H9 (cell line): ENCODE measurements around the gene ZC3H15. TPM values are rescaled to one million over a fixed set of nuclear protein-coding genes. Genes with fewer than 3 reads are reported as not detected.

Experiments
- DNase-seq: peaks from one replicate; pipeline ENCODE4 v3.0.0-alpha.2; 2017
- H2AFZ ChIP-seq: one replicate; pipeline ENCODE4 v1.6.1; 2013; ENCODE audit warnings: mild to moderate bottlenecking, low read length, control low read depth, moderate library complexity
- H2AK5ac ChIP-seq: 2 replicates; pipeline ENCODE4 v1.6.1; 2013; ENCODE audit warnings: low read length, control low read depth, mixed read lengths; ENCODE audit not compliant: insufficient read length
- H2BK120ac ChIP-seq: one replicate; pipeline ENCODE4 v1.6.1; 2013; ENCODE audit warnings: low read depth, mild to moderate bottlenecking, low read length, control low read depth, inconsistent platforms; ENCODE audit not compliant: poor library complexity, severe bottlenecking
- H2BK12ac ChIP-seq: 2 replicates; pipeline ENCODE4 v1.6.1; 2013; ENCODE audit warnings: low read length, control low read depth, mixed read lengths, low read depth; ENCODE audit not compliant: insufficient read length
- H2BK15ac ChIP-seq: 2 replicates; pipeline ENCODE4 v1.6.1; 2013; ENCODE audit warnings: low read depth, low read length, control low read depth
- H2BK20ac ChIP-seq: one replicate; pipeline ENCODE4 v1.6.1; 2013; ENCODE audit warnings: low read depth, mild to moderate bottlenecking, low read length, control low read depth, inconsistent platforms; ENCODE audit not compliant: poor library complexity, severe bottlenecking
- H2BK5ac ChIP-seq: 2 replicates; pipeline ENCODE4 v1.6.1; 2013; ENCODE audit warnings: low read length, control low read depth, mixed read lengths; ENCODE audit not compliant: insufficient read length
- H3K14ac ChIP-seq: 2 replicates; pipeline ENCODE4 v1.6.1; 2013; ENCODE audit warnings: low read length, control low read depth; ENCODE audit not compliant: insufficient read depth
- H3K18ac ChIP-seq: 2 replicates; pipeline ENCODE4 v1.6.1; 2013; ENCODE audit warnings: low read depth, mild to moderate bottlenecking, mixed read lengths, low read length, control low read depth; ENCODE audit not compliant: insufficient read length
- H3K23ac ChIP-seq: 2 replicates; pipeline ENCODE4 v1.6.1; 2013; ENCODE audit warnings: low read length, control low read depth, mixed read lengths, low read depth; ENCODE audit not compliant: insufficient read length
- H3K23me2 ChIP-seq: 2 replicates; pipeline ENCODE4 v1.6.1; 2013; ENCODE audit warnings: low read depth, mild to moderate bottlenecking, mixed read lengths, low read length, control low read depth; ENCODE audit not compliant: insufficient read length, poor library complexity, severe bottlenecking
- H3K27ac ChIP-seq: 2 replicates; pipeline ENCODE4 v1.5.1; 2013; ENCODE audit warnings: low read length, control low read depth, mixed read lengths, low read depth; ENCODE audit not compliant: insufficient read length
- H3K27me3 ChIP-seq: 2 replicates; pipeline ENCODE4 v1.6.1; 2013; ENCODE audit warnings: low read length, control low read depth, inconsistent platforms; ENCODE audit not compliant: insufficient read depth
- H3K4ac ChIP-seq: 2 replicates; pipeline ENCODE4 v1.6.1; 2013; ENCODE audit warnings: low read depth, mild to moderate bottlenecking, control low read depth, inconsistent platforms, low read length, moderate library complexity
- H3K4me1 ChIP-seq: 2 replicates; pipeline ENCODE4 v1.6.1; 2013; ENCODE audit warnings: low read length, control low read depth, inconsistent platforms; ENCODE audit not compliant: insufficient read depth
- H3K4me2 ChIP-seq: 2 replicates; pipeline ENCODE4 v1.6.1; 2013; ENCODE audit warnings: low read length, control low read depth, mixed read lengths; ENCODE audit not compliant: insufficient read length, insufficient read depth
- H3K56ac ChIP-seq: 2 replicates; pipeline ENCODE4 v1.6.1; 2013; ENCODE audit warnings: low read depth, mild to moderate bottlenecking, mixed read lengths, low read length, control low read depth; ENCODE audit not compliant: insufficient read length
- H3K79me1 ChIP-seq: 2 replicates; pipeline ENCODE4 v1.6.1; 2013; ENCODE audit warnings: low read depth, mild to moderate bottlenecking, moderate library complexity, low read length, control low read depth, inconsistent platforms; ENCODE audit not compliant: insufficient read depth, poor library complexity, severe bottlenecking
- H3K79me2 ChIP-seq: 2 replicates; pipeline ENCODE4 v1.6.1; 2013; ENCODE audit warnings: low read length, control low read depth, inconsistent platforms; ENCODE audit not compliant: insufficient read depth
- H3K9ac ChIP-seq: 2 replicates; pipeline ENCODE4 v1.6.1; 2013; ENCODE audit warnings: low read length, control low read depth, mixed read lengths; ENCODE audit not compliant: insufficient read length; ENCODE audit errors: extremely low read depth
- H3K9me3 ChIP-seq: one replicate; pipeline ENCODE4 v1.6.1; 2013; ENCODE audit warnings: low read depth, low read length, inconsistent platforms; ENCODE audit not compliant: control insufficient read depth
- H3T11ph ChIP-seq: one replicate; pipeline ENCODE4 v1.6.1; 2013; ENCODE audit warnings: mild to moderate bottlenecking, low read length, control low read depth, inconsistent platforms
- H4K20me1 ChIP-seq: one replicate; pipeline ENCODE4 v1.6.1; 2013; ENCODE audit not compliant: control insufficient read depth, insufficient read length, insufficient read depth
- H4K5ac ChIP-seq: 2 replicates; pipeline ENCODE4 v1.6.1; 2013; ENCODE audit warnings: low read depth, mild to moderate bottlenecking, mixed read lengths, low read length, control low read depth; ENCODE audit not compliant: insufficient read length
- H4K8ac ChIP-seq: replicated peaks from 2 replicates; pipeline ENCODE4 v1.6.1; 2013; ENCODE audit warnings: low read length, control low read depth, mixed read lengths, low read depth; ENCODE audit not compliant: insufficient read length
- H4K91ac ChIP-seq: 2 replicates; pipeline ENCODE4 v1.6.1; 2013; ENCODE audit warnings: low read depth, mild to moderate bottlenecking, moderate library complexity, mixed read lengths, low read length, control low read depth; ENCODE audit not compliant: insufficient read length
- H3K27ac Mint-ChIP-seq, 3 experiments: 2 replicates in 2 of 3; 3 replicates in 1 of 3; pipeline ENCODE4 v1.8.0; 2020 to 2021; ENCODE audit warnings: mixed read lengths in 3 of 3, mild to moderate bottlenecking in 1 of 3, moderate library complexity in 1 of 3
- H3K27me3 Mint-ChIP-seq: 2 replicates; pipeline ENCODE4 v1.8.0; 2021; ENCODE audit warnings: low read depth, mild to moderate bottlenecking, moderate library complexity, mixed read lengths
- H3K36me3 Mint-ChIP-seq, 3 experiments: 2 replicates in 2 of 3; 3 replicates in 1 of 3; pipeline ENCODE4 v1.8.0; 2020 to 2021; ENCODE audit warnings: low read depth in 3 of 3, mixed read lengths in 3 of 3; ENCODE audit not compliant: insufficient read depth in 1 of 3
- H3K4me1 Mint-ChIP-seq, 2 experiments: 2 replicates each; pipeline ENCODE4 v1.8.0; 2020; ENCODE audit warnings: mixed read lengths in 2 of 2
- H3K4me3 Mint-ChIP-seq, 2 experiments: 2 replicates in 1 of 2; 3 replicates in 1 of 2; pipeline ENCODE4 v1.8.0; 2020 to 2021; ENCODE audit warnings: mild to moderate bottlenecking in 2 of 2, mixed read lengths in 2 of 2, moderate library complexity in 1 of 2
- H3K9me3 Mint-ChIP-seq, 2 experiments: 2 replicates in 1 of 2; 3 replicates in 1 of 2; pipeline ENCODE4 v1.8.0; 2020; ENCODE audit warnings: mild to moderate bottlenecking in 2 of 2, mixed read lengths in 2 of 2, moderate library complexity in 1 of 2
- CTCF ChIP-seq: fragments of 200-600 bp; sonication (generic); conservative IDR thresholded peaks from 3 replicates; pipeline ENCODE4 v1.8.0; 2021; ENCODE audit warnings: antibody characterized with exemption, mild to moderate bottlenecking
- WGBS: extraction: QIAGEN DNeasy Blood & Tissue Kit; methylation state at CpG from one replicate; pipeline ENCODE4 v1.1.7; 2013; ENCODE audit warnings: missing lambda C conversion rate, low lambda C conversion rate, mixed read lengths; ENCODE audit not compliant: insufficient read length; ENCODE audit errors: extremely low coverage; 5-methylcytosine and 5-hydroxymethylcytosine counted together
- total RNA-seq: library from RNA; stranded (reverse); gene quantifications from 2 replicates; pipeline ENCODE4 v1.2.1, GENCODE V29; 2021

The ZC3H15 gene
- total RNA-seq, 1 experiment from 2014 or later = 71.3 TPM

GRCh38 chr2:186515376-186515775, 29.3 kb downstream of the ZC3H15 start:
- H3K23ac ChIP-seq = no peak overlapping the region
- H4K91ac ChIP-seq = no peak overlapping the region
- H3K4me2 ChIP-seq = no peak overlapping the region
- H4K8ac ChIP-seq = no peak overlapping the region
- H3K27ac Mint-ChIP-seq = no peak overlapping the region
- no peak overlapping the region for H3T11ph ChIP-seq
- no peak overlapping the region for H2AK5ac ChIP-seq
- H3K9me3 Mint-ChIP-seq = no peaks in the 10 kb centered on the region
- H3K79me2 ChIP-seq = no peaks in the 10 kb centered on the region
- no peaks in the 10 kb centered on the region for H3K4me1 Mint-ChIP-seq
- no peaks in the 10 kb centered on the region for H3K9me3 ChIP-seq
- no peaks in the 10 kb centered on the region for H3K27me3 ChIP-seq
- H2BK5ac ChIP-seq = no peak overlapping the region
- TF ChIP-seq CTCF = no peak
- no CpG with 5 or more reads among the region's 3 CpGs for WGBS
- no peak overlapping the region for H4K5ac ChIP-seq
- no peak overlapping the region for H3K4ac ChIP-seq
- DNase-seq = no peak
- H3K9ac ChIP-seq = no peak overlapping the region
- H3K23me2 ChIP-seq = no peaks in the 10 kb centered on the region
- H2BK15ac ChIP-seq = no peak overlapping the region
- no peak overlapping the region for H3K18ac ChIP-seq
- H3K27ac ChIP-seq = no peak overlapping the region
- no peak overlapping the region for H2BK120ac ChIP-seq
- peaks cover 5 to 23% (median 11%) of the 10 kb centered on the region in 3 experiments; a peak in 6 of 7 replicates for H3K36me3 Mint-ChIP-seq
- no peaks in the 10 kb centered on the region for H3K79me1 ChIP-seq
- no peak overlapping the region for H3K4me3 Mint-ChIP-seq
- H4K20me1 ChIP-seq = no peaks in the 10 kb centered on the region
- no peaks in the 10 kb centered on the region for H3K4me1 ChIP-seq
- no peak overlapping the region for H3K56ac ChIP-seq
- no peaks in the 10 kb centered on the region for H3K27me3 Mint-ChIP-seq
- no peak overlapping the region for H3K14ac ChIP-seq
- H2BK20ac ChIP-seq = no peak overlapping the region
- H2BK12ac ChIP-seq = no peak overlapping the region
- H2AFZ ChIP-seq = no peak overlapping the region
